K562 (cell line): ENCODE data around the gene VWA7. TPM values are rescaled to one million over a fixed set of nuclear protein-coding genes. Genes with fewer than 3 reads are reported as not detected.

Source experiments
- BCLAF1 ChIP-seq, 2 experiments: fragments of 450-650 bp in 1 of 2; IDR thresholded peaks; 2 replicates each; pipeline ENCODE4 v1.6.1; 2011 to 2017; ENCODE audit warnings: low read depth in 2 of 2, antibody characterized with exemption in 1 of 2, borderline replicate concordance in 1 of 2, low read length in 1 of 2, mild to moderate bottlenecking in 1 of 2, mixed read lengths in 1 of 2; ENCODE audit not compliant: control insufficient read depth in 1 of 2
- CBX1 ChIP-seq: sonication (generic); IDR thresholded peaks from 2 replicates; pipeline ENCODE4 v1.6.1; 2016; ENCODE audit warnings: antibody characterized with exemption, low read depth, mild to moderate bottlenecking
- DDX20 ChIP-seq: fragments of 450-650 bp; IDR thresholded peaks from 2 replicates; pipeline ENCODE4 v1.6.1; 2016; ENCODE audit warnings: missing genetic modification characterization, low read depth, mild to moderate bottlenecking, missing compliant biosample characterization, moderate library complexity
- E2F5 ChIP-seq: sonication (generic); formaldehyde crosslinking; IDR thresholded peaks from 2 replicates; pipeline ENCODE4 v1.8.0; 2022; ENCODE audit warnings: mild to moderate bottlenecking, missing genetic modification reagents
- GTF3C2 ChIP-seq: IDR thresholded peaks from 3 replicates; pipeline ENCODE4 v1.6.1; 2011; ENCODE audit warnings: borderline replicate concordance, mild to moderate bottlenecking, moderate library complexity; ENCODE audit not compliant: insufficient read length; ENCODE audit errors: extremely low read depth
- MCM5 ChIP-seq: fragments of 450-650 bp; IDR thresholded peaks from 2 replicates; pipeline ENCODE4 v1.6.1; 2016; ENCODE audit warnings: low read depth
- MXD1 ChIP-seq: fragments of 250-450 bp; sonication (Bioruptor Pico); IDR thresholded peaks from 2 replicates; pipeline ENCODE4 v1.8.0; 2021; ENCODE audit warnings: borderline replicate concordance, mild to moderate bottlenecking, moderate library complexity; ENCODE audit not compliant: poor library complexity, severe bottlenecking
- MXI1 ChIP-seq: IDR thresholded peaks from 2 replicates; pipeline ENCODE4 v1.6.1; 2011; ENCODE audit warnings: low read depth, mild to moderate bottlenecking, improper control_type of control experiment, low read length
- RAD21 ChIP-seq, 2 experiments: fragments of 250-450 bp in 1 of 2; fragments of 450-650 bp in 1 of 2; sonication (Bioruptor Pico) in 1 of 2; formaldehyde crosslinking in 1 of 2; IDR thresholded peaks in 1 of 2; conservative IDR thresholded peaks in 1 of 2; 2 replicates each; pipeline versions ENCODE4 v1.4.0 to v1.8.0; 2020 to 2022; ENCODE audit warnings: mild to moderate bottlenecking in 2 of 2, moderate library complexity in 1 of 2
- RBBP5 ChIP-seq: fragments of 200-600 bp; sonication (generic); IDR thresholded peaks from 2 replicates; pipeline ENCODE4 v1.6.1; 2012; ENCODE audit warnings: borderline replicate concordance, mild to moderate bottlenecking, low read length, control low read depth, inconsistent platforms; ENCODE audit not compliant: insufficient read depth, poor library complexity, severe bottlenecking
- TAF9B ChIP-seq: fragments of 450-650 bp; IDR thresholded peaks from 2 replicates; pipeline ENCODE4 v1.6.1; 2018; ENCODE audit warnings: mild to moderate bottlenecking; ENCODE audit not compliant: partially characterized antibody
- TCF7L2 ChIP-seq: fragments of 150-350 bp; IDR thresholded peaks from 2 replicates; pipeline ENCODE4 v1.6.1; 2016; ENCODE audit warnings: low read depth, mild to moderate bottlenecking, low read length, moderate library complexity
- TRIM25 ChIP-seq: fragments of 450-650 bp; IDR thresholded peaks from 2 replicates; pipeline ENCODE4 v1.7.0; 2016; ENCODE audit warnings: borderline replicate concordance
- ZNF384 ChIP-seq: IDR thresholded peaks from 2 replicates; pipeline ENCODE4 v1.6.1; 2012; ENCODE audit warnings: low read depth, low read length, improper control_type of control experiment
- ZNF717 ChIP-seq: fragments of 250-450 bp; sonication (Bioruptor Pico); IDR thresholded peaks from 2 replicates; pipeline ENCODE4 v1.5.0; 2021
- polyA plus RNA-seq, 8 experiments: library from polyadenylated mRNA; depleted of rRNA in 4 of 8; stranded (reverse) in 5 of 8; unstranded in 3 of 8; fragments of >200 nt; fragmentation: Nextera tagmentation in 2 of 8; fragmentation: Illumina TruSeq in 1 of 8; extraction: Ambion mirVana in 2 of 8; extraction: Trizol in 1 of 8; gene quantifications; 2 replicates each; pipeline versions ENCODE4 v1.2.1 to v1.2.3, GENCODE V29; 2011 to 2014; ENCODE audit warnings: inconsistent platforms in 1 of 8, missing spikeins in 1 of 8
- total RNA-seq, 7 experiments: library from RNA; depleted of rRNA in 6 of 7; stranded (reverse); fragments of >200 nt in 6 of 7; fragmentation: Illumina TruSeq in 2 of 7; extraction: Trizol in 2 of 7; gene quantifications; 2 replicates each; pipeline versions ENCODE4 v1.2.1 to v1.2.3, GENCODE V29; 2011 to 2021; ENCODE audit warnings: low replicate concordance in 1 of 7

VWA7 gene
- total and polyA plus RNA-seq, 9 of the 15 experiments (the other 6 are each of a cell fraction or from before 2014, with no cell fraction given) = 0.18 to 2.9 (median 0.95) TPM

GRCh38 chr6:31737991-31738979, 38.8 kb downstream of the VWA7 start (continued):
- TF ChIP-seq TRIM25 (no peak), E2F5 (CRISPR knock-in tag) (no peak), MXI1 (0 out of 2 replicates have a peak, but pooled peaks have one; percentile 46), TCF7L2 (no peak), RAD21 (CRISPR knock-in tag; conservative IDR thresholded peaks at IDR 0.05 in 1 of 2, IDR thresholded peaks at IDR 0.05 in 1 of 2) (peak; percentile 11 to 38; a peak in 2 of 4 replicates), CBX1 (no peak), ZNF717 (CRISPR knock-in tag) (no peak), ZNF384 (0 out of 2 replicates have a peak, but pooled peaks have one; percentile 4), TAF9B (no peak), GTF3C2 (no peak), MCM5 (no peak), MXD1 (CRISPR knock-in tag) (no peak), BCLAF1 (IDR thresholded peaks at IDR 0.05; ENCODE audit: borderline replicate concordance in 1 of 2, control insufficient read depth in 1 of 2, low read depth in 2 of 2, low read length in 1 of 2) (no peak), RBBP5 (peak; percentile 77), DDX20 (tag) (no peak)
